ENCODE data around the gene MAN1B1.
A peak's percentile ranks its signal among the peaks of the same experiment; 100 is the strongest.

MAN1B1 gene

DNA sequence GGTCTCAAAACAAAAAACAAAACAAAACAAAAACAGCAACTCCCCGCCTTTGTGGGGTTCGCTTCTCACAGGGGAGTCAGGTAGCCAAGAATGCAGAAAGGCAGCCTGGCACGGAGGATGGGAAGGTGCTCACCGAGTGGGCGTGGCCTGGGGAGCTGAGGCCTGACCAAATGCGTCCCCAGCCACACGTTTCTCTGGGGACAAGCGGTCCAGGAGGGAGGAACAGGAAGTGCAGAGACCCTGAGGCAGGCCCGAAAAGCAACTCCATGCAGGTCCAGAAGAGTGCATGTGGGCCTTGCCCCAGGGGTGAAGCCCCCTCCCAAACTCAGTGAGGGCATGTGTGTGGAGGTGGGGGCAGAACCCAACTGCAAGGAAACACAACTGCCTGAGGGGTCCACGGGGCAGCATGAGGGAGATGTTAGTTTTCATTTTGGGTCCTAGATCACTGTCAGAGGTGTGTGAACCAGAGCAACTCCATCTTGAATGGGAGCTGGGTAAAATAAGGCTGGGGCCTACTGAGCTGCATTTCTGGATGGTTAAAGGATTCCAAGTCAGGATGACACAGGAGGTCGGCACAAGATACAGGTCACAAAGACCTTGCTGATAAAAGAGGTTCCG is 12.0 kb upstream of the MAN1B1 start:
- DNase-seq (no peak), ATAC-seq (no peak)
- Mint-ChIP-seq H3K9me3 (no peaks in the 10 kb centered on the region), H3K27me3 (no peaks in the 10 kb centered on the region), H3K27ac (no peak overlapping the region), H3K4me1 (peaks cover 32% of the 10 kb centered on the region), H3K4me3 (no peak overlapping the region)

DNA sequence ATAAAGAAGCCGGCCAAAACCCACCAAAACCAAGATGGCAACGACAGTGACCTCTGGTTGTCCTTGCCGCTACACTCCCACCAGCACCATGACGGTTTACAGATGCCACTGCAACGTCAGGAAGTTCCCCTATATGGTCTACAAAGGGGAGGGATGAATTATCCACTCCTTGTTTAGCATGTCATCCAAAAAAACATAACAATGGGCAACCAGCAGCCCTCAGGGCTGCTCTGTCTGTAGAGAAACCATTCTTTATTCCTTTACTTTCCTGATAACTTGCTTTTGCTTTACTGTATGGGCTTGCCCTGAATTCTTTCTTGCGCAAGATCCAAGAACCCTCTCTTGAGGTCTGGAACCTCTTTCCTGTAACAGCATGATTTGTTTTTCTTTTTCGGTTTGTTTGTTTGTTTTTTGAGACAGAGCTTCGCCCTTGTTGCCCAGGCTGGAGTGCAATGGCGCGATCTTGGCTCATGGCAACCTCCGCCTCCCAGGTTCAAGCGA is 11.5 kb upstream of the MAN1B1 start:
- H3K4me3 Mint-ChIP-seq, result no peak overlapping the region
- DNase-seq (no peak), ATAC-seq (no peak)
- H3K27ac Mint-ChIP-seq, result no peak overlapping the region
- H3K27me3 Mint-ChIP-seq, result no peaks in the 10 kb centered on the region
- no peaks in the 10 kb centered on the region for H3K9me3 Mint-ChIP-seq
- peaks cover 32% of the 10 kb centered on the region for H3K4me1 Mint-ChIP-seq

DNA sequence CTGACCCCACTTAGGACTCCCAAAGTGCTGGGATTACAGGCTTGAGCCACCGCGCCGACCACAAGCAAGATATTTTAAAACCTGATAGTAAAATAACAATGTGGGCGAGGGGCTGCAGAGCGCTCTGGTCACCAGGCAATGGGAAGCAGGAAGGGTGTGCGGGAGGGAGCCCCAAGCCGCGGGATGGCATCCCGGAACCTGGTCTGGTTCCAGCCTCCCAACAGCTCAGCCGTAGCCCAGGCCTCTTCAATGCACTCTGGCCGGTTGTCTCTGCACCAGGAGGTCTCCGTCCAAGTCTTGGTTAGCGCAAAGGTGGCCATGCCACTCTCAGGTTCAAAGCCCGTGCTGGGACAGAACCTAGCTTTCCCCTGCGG is 10.2 kb upstream of the MAN1B1 start:
- H3K4me1 Mint-ChIP-seq, result peaks cover 22% of the 10 kb centered on the region
- peak overlapping the region; percentile 73 to 82 for H3K4me3 Mint-ChIP-seq
- DNase-seq, result no peak
- no peak for ATAC-seq
- no peaks in the 10 kb centered on the region for H3K9me3 Mint-ChIP-seq
- H3K27ac Mint-ChIP-seq, result peak overlapping the region in 1 of 2 donors; percentile 89
- no peaks in the 10 kb centered on the region for H3K27me3 Mint-ChIP-seq

DNA sequence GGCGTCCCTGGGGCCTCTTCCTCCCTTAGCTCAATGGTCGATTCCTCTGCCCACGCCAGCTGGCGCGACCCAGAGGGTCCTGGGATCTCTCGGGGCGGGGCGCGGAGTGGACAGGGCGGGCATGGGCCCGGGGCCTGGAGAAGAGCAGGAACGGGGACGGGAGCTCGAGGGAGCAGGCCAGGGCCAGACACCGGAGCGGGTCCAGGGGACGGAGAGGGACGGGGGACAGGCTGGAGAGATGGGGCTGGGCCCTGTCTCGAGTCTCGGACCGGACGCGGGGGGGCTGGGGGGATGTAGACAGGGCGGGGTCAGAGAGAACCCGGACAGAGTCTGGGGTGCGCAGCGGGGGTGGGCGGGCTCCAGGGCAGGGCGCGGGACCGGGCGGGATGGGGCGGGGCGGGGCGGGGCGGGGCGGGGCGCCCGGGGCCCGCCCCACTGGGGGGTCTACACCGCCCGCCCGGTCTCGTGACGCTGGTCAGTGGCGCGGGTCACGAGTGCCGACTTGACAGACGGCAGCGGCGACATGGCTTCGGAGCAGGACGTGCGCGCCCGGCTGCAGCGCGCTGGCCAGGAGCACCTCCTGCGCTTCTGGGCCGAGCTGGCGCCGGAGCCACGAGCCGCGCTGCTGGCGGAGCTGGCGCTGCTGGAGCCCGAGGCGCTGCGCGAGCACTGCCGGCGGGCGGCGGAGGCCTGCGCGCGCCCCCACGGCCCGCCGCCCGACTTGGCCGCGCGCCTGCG is 9.6 kb upstream of the MAN1B1 start, which contains the start of gene UAP1L1:
Gene UAP1L1 (plus strand): TSS at position 508 of the 738 bp plus-strand sequence. CDS start 16 bp downstream, at position 524.
- H3K27me3 Mint-ChIP-seq, result no peaks in the 10 kb centered on the region
- H3K4me3 Mint-ChIP-seq, result peak within 1 kb of the TSS; percentile 80 to 87
- no peaks in the 10 kb centered on the region for H3K9me3 Mint-ChIP-seq
- DNase-seq, result peak; percentile 62 to 66
- peaks cover 22% of the 10 kb centered on the region for H3K4me1 Mint-ChIP-seq
- peak within 1 kb of the TSS in 1 of 2 donors; percentile 89 for H3K27ac Mint-ChIP-seq
- ATAC-seq, result peak; percentile 77

DNA sequence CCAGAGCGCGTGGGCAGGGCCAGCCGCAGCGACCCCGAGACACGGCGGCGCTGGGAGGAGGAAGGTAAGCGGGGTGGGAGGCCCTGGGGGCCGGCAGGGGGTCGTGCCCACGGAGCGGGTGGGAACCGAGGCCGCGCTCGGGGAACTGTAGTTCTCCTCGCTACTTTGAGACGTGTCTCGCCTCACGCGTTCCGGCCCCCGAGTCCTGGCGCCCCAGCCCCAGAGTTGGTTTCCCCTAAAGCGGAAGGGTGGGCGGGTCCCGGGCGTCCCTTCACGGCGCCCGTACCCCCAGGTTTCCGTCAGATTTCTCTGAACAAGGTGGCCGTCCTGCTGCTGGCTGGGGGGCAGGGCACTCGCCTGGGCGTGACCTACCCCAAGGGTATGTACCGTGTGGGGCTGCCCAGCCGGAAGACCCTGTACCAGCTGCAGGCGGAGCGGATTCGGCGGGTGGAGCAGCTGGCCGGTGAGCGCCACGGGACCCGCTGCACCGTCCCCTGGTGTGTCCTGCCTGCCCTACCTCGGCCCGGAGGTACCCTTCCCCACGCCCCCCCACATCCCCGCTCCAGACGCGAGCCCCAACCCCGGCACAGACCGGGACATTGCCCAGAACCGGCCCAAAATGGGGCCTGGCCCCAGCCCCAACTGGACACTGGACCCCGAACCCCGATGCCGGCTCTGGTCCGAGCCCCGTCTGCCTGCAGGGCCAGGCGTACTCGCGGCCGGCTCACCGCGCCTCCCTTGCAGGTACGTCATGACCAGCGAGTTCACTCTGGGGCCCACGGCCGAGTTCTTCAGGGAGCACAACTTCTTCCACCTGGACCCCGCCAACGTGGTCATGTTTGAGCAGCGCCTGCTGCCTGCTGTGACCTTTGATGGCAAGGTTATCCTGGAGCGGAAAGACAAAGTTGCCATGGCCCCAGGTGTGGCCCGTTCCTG is 8.8 kb upstream of the MAN1B1 start:
- Mint-ChIP-seq H3K27me3 (no peaks in the 10 kb centered on the region), H3K27ac (peak overlapping the region in 1 of 2 donors; percentile 42), H3K4me1 (peaks cover 28% of the 10 kb centered on the region), H3K9me3 (no peaks in the 10 kb centered on the region), H3K4me3 (peak overlapping the region; percentile 80 to 87)
- DNase-seq, result peak; percentile 39 to 64
- ATAC-seq, result peak; percentile 75

DNA sequence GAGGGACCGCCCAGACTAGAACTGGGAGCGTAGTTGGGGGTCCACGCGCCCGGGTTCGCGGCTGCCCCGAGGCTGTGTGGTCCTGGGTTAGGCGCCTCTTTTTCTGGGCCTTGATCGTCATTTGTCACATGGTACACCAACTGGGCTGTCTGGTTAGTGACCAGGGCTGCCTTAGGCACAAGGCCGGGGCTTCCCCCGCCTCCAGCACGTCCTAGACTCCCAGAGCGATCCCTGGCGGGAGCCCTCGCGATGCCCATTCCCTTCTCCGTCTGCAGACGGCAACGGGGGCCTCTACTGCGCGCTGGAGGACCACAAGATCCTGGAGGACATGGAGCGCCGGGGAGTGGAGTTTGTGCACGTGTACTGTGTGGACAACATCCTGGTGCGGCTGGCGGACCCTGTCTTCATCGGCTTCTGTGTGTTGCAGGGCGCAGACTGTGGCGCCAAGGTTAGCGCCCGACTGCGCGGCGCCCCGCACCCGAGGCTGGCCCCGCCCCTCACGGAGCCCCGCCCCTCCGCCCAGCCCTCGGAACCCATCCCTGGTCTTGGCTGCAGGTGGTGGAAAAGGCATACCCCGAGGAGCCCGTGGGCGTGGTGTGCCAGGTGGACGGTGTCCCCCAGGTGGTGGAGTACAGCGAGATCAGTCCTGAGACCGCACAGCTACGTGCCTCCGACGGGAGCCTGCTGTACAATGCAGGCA is 7.9 kb upstream of the MAN1B1 start:
- no peak for ATAC-seq
- Mint-ChIP-seq H3K4me1 (peaks cover 36% of the 10 kb centered on the region), H3K4me3 (peak overlapping the region; percentile 80 to 87), H3K27ac (no peak overlapping the region), H3K9me3 (no peaks in the 10 kb centered on the region), H3K27me3 (no peaks in the 10 kb centered on the region)
- DNase-seq, result no peak

DNA sequence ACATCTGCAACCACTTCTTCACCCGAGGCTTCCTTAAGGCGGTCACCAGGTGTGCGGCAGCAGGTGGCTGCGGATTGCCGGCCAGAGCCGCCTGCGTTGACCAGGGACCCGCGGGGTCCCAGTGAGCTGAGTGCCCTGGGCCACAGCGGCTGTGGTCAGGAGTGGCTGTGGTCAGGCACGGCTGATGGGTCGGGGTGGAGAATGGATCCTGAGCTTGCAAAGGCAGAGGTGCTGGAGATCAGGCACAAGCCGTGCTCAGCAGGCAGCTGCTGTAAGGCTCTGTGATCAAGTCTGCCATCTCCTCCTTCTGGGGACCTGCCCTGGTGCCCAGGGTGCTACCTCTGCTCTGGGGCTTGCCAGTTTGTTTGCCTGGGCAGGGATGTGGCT is 7.4 kb upstream of the MAN1B1 start:
- Mint-ChIP-seq H3K4me1 (peaks cover 40% of the 10 kb centered on the region), H3K27me3 (no peaks in the 10 kb centered on the region), H3K4me3 (peak overlapping the region in 1 of 2 donors; percentile 53), H3K9me3 (no peaks in the 10 kb centered on the region), H3K27ac (no peak overlapping the region)
- ATAC-seq, result no peak
- DNase-seq, result no peak

DNA sequence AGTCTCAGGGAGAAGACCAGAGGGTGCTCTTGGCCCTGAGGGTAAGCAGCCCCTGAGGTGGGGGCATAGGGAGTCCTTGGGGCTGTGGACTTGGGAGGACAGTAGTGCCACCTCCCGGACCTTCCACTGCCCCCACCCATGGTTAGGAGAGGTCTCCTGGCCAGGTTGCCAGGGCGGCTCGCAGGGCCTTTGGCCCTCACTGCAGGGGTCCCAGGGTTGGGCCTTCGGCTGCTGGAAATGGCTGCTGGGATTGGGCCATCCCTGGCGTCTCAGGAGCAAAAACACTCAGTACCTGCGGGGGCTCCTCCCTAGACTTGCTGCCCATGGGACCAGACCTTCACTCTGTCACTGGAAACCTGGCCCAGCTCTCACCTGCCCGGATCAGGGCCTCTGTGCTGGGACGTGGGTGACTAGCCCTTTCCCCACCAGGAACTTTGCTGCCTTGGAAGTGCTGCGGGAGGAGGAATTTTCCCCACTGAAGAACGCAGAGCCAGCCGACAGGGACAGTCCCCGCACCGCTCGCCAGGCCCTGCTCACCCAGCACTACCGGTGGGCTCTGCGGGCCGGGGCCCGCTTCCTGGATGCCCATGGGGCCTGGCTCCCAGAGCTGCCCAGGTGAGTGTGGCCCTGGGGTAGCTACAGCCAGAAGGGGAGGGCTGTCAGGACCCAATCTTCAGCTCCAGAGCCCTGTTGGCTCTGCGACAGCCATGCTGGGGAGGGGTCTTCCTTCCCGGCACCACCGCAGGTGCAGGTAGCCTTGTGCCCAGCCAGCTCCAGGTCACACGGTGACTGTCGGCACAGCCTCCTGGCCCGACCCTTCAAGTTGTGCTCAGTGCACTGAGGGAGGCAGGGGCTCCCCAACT is 6.3 kb upstream of the MAN1B1 start:
- H3K9me3 Mint-ChIP-seq, result no peaks in the 10 kb centered on the region
- no peak overlapping the region for H3K4me3 Mint-ChIP-seq
- DNase-seq (no peak), ATAC-seq (no peak)
- H3K4me1 Mint-ChIP-seq, result peaks cover 50% of the 10 kb centered on the region
- no peak overlapping the region for H3K27ac Mint-ChIP-seq
- H3K27me3 Mint-ChIP-seq, result no peaks in the 10 kb centered on the region

DNA sequence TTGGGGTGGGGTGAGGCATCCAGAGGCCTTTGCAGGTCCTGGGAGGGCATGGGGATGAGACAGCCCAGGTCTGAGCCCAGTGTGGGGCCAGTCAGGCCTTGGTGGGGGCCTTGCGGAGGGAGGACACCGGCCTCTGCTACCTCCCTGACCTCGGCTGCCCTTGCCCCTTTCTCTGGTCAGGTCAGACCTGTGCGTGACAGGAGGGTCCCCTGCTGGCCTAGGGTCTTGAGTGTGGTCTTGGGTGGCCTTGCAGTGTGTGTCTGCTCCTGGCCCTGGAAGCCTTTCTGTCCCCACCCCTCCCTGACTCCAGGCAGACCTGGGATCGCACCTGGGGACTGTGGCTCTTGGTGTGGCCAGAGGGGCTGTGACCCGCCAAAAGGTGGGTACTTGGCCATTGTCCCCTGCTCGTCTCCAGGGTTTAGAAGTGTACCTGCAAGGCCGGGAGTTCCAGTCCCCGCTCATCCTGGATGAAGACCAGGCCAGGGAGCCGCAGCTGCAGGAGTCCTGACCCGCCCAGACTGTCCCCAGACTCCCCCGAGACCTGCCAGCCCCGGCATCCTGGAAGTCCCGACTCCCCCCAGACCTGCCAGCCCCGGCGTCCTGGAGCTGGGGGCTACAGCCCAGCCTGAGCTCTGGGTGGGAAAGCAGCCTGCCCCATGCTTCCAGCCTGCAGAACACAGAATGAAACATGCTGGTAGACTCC is 4.4 kb upstream of the MAN1B1 start:
- ATAC-seq, result no peak
- H3K27ac Mint-ChIP-seq, result no peak overlapping the region
- no peaks in the 10 kb centered on the region for H3K27me3 Mint-ChIP-seq
- no peaks in the 10 kb centered on the region for H3K9me3 Mint-ChIP-seq
- peaks cover 49% of the 10 kb centered on the region for H3K4me1 Mint-ChIP-seq
- no peak for DNase-seq
- H3K4me3 Mint-ChIP-seq, result no peak overlapping the region

DNA sequence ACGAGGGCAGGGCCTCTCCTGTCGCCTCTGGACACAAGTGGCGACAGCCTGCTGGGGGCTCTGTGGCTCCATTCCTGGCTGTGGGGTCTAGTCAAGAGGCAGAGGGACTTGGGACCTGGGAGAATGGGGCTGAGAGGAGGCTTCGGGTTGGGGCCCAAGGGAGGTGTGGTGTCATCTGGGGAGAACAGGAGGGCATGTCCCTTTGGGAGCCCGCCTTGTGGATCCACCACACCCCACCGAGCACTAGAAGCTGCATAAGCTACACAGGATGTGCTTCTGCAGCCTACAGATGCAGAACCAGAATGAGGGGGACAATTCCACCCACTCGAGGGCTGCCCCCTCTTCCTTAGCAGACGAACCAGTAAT is 3.9 kb upstream of the MAN1B1 start:
- Mint-ChIP-seq H3K4me3 (no peak overlapping the region), H3K4me1 (peaks cover 54% of the 10 kb centered on the region), H3K27ac (no peak overlapping the region), H3K9me3 (no peaks in the 10 kb centered on the region), H3K27me3 (no peaks in the 10 kb centered on the region)
- DNase-seq, result no peak
- no peak for ATAC-seq

DNA sequence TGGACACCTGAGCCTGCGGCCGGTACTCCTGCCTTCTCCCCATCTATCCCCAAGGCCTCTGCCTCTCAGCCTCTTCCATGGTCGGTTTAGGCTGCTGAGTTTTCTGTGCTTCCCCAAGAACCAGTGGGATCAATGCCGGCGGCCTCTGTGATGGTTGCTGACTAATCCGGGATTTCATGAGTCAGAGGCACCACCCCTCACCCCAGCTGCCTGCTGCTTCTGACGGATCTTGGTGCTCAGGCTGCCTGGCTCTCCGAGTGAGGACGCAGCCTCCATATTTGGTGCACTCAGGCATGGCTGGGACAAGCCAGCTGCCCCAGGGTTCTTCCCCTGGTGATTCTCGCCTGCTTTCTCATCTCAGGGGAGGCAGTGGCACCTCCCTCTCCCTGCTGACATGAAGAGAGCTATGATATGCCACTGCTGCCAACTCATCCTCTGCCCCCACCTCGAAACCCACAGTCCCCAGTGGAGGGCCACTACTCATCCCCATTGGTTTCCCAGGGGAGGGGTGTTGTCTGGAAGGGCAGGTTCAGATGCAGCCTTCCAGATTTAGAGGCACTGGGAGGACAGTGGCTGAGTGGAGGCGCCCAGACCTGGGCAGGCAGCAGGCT is 3.3 kb upstream of the MAN1B1 start:
- Mint-ChIP-seq H3K9me3 (no peaks in the 10 kb centered on the region), H3K4me3 (no peak overlapping the region), H3K4me1 (peaks cover 56% of the 10 kb centered on the region), H3K27ac (peak overlapping the region in 1 of 2 donors; percentile 19), H3K27me3 (no peaks in the 10 kb centered on the region)
- DNase-seq (peak in 1 of 2 donors; percentile 34), ATAC-seq (no peak)

DNA sequence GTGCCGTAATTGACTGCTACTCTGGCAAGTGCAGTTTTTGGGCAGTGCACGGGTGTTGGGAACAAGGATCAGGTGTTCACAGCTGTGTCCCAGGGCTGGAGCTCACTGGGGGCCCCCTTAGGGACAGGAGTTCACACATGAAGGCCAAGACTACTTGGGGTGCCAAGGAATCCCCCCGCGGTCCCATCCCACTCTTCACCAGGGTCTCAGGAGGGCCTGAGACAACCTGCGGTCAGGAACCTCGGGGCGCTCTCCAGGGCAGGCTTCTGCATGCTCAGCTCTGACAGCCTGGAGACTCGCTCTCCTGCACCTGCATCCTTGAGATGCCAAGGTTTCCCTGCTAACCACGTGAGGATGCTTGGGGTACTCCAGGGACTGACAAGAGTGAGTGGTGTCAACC is 2.3 kb upstream of the MAN1B1 start:
- no peaks in the 10 kb centered on the region for H3K27me3 Mint-ChIP-seq
- ATAC-seq, result no peak
- H3K4me3 Mint-ChIP-seq, result peak overlapping the region in 1 of 2 donors; percentile 37
- H3K9me3 Mint-ChIP-seq, result no peaks in the 10 kb centered on the region
- H3K4me1 Mint-ChIP-seq, result peaks cover 64% of the 10 kb centered on the region
- no peak for DNase-seq
- H3K27ac Mint-ChIP-seq, result no peak overlapping the region

DNA sequence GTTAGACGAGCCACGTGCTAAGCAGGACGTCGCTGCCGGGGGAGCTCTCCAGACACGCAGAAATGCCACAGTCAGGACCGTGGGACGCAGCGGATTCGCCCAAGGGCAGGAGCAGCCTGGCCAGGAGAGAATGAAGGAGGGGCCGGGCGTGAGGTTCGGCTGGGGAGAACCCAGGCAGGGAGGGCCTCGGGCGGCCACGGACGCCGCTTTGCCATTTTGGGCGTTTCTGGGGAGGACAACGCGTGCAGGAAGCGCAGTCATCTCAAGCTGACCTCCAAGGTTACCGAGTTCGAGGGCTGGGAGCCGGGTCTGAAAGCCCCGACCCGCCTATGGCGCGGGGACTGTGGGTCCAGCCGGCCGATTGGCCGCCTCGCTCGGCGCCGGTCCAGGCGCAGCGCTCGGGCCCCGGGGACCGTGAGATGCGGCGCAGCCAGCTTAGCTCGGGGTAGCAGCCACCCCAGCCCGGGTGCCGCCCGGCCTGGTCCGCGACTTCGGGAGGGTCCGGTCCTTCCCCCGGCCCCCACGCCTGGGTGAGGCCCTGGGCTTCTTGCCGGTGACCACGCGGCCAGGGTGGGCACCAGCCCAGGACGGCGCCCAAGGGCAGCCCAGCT is 760 bp upstream of the MAN1B1 start:
- Mint-ChIP-seq H3K27me3 (no peaks in the 10 kb centered on the region), H3K27ac (peak overlapping the region; percentile 97 to 99), H3K9me3 (no peaks in the 10 kb centered on the region), H3K4me1 (peaks cover 69% of the 10 kb centered on the region), H3K4me3 (peak overlapping the region; percentile 91 to 95)
- ATAC-seq, result peak; percentile 2
- DNase-seq, result peak; percentile 45 to 58
